Thyroid gland (tissue), 4 donors: Measurements from ENCODE around the gene TEAD2.

Source experiments
- POLR2A ChIP-seq, 2 donors: fragments of 450-650 bp; IDR thresholded peaks; one replicate each; pipeline ENCODE4 v1.6.1; 2017; ENCODE audit warnings: antibody characterized with exemption in 2 of 2, mild to moderate bottlenecking in 2 of 2, moderate library complexity in 1 of 2
- TF ChIP-seq, protein P1 (sequence below), 6 experiments: fragments of 200-600 bp in 3 of 6; fragments of 450-650 bp in 3 of 6; sonication (generic) in 3 of 6; IDR thresholded peaks; one replicate each; pipeline ENCODE4 v1.5.1; 2016 to 2019; ENCODE audit warnings: antibody characterized with exemption in 6 of 6, mild to moderate bottlenecking in 2 of 6, inconsistent platforms in 1 of 6, moderate library complexity in 1 of 6

DNA sequence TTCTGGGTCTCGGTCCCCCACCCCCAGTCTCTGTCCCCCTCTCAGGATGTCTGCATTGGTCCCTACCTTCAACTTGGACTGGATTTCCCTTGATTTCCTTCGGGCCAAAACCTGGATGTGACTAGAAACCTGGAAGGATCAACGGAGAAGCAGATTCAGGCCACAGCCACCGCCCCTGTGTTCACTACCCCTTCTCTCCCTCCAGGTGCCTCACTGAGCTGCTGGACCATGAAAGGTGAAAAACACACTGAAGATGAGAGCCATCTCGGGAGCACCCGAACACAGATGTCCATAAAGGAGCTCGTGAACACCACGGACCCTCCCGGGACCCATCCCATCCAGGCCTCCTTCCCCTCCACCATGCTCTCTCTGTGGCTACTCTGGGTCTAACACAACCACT lies 5.0 kb downstream of the TEAD2 start:
- TF ChIP-seq, protein P1, sequence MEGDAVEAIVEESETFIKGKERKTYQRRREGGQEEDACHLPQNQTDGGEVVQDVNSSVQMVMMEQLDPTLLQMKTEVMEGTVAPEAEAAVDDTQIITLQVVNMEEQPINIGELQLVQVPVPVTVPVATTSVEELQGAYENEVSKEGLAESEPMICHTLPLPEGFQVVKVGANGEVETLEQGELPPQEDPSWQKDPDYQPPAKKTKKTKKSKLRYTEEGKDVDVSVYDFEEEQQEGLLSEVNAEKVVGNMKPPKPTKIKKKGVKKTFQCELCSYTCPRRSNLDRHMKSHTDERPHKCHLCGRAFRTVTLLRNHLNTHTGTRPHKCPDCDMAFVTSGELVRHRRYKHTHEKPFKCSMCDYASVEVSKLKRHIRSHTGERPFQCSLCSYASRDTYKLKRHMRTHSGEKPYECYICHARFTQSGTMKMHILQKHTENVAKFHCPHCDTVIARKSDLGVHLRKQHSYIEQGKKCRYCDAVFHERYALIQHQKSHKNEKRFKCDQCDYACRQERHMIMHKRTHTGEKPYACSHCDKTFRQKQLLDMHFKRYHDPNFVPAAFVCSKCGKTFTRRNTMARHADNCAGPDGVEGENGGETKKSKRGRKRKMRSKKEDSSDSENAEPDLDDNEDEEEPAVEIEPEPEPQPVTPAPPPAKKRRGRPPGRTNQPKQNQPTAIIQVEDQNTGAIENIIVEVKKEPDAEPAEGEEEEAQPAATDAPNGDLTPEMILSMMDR (IDR thresholded peaks at IDR 0.05) = no peak
- TF ChIP-seq POLR2A (IDR thresholded peaks at IDR 0.05) = no peak
